Measurements from ENCODE around the gene ZMYND11. TPM values are rescaled to one million over a fixed set of nuclear protein-coding genes. Genes with fewer than 3 reads are reported as not detected.

The ZMYND11 gene
- total RNA-seq, 4 donors from 2014 or later, result 127 to 179 (median 154) TPM

DNA sequence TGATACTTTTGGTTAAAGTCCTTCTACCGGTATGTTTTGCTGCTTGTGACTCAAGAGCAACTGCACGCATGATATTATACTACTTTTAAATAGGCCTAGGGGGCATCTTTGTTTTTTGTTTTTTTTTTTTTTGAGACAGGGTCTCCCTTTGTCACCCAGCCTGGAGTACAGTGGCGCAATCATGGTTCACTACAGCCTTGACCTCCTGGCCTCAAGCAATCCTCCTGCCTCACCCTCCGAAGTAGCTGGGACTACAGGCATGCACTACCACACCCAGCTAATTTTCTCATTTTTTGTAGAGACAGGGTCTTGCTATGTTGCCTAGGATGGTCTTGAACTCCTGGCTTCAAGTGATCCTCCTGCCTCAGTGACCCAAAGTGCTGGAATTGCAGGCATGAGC lies 80.2 kb downstream of the ZMYND11 start:
- intact Hi-C loops (cut with DNase I), result no loop called here
- no peaks in the 10 kb centered on the region for H3K27me3 ChIP-seq
- no peak for TF ChIP-seq POLR2A (IDR thresholded peaks at IDR 0.05)
- TF ChIP-seq, protein P1, sequence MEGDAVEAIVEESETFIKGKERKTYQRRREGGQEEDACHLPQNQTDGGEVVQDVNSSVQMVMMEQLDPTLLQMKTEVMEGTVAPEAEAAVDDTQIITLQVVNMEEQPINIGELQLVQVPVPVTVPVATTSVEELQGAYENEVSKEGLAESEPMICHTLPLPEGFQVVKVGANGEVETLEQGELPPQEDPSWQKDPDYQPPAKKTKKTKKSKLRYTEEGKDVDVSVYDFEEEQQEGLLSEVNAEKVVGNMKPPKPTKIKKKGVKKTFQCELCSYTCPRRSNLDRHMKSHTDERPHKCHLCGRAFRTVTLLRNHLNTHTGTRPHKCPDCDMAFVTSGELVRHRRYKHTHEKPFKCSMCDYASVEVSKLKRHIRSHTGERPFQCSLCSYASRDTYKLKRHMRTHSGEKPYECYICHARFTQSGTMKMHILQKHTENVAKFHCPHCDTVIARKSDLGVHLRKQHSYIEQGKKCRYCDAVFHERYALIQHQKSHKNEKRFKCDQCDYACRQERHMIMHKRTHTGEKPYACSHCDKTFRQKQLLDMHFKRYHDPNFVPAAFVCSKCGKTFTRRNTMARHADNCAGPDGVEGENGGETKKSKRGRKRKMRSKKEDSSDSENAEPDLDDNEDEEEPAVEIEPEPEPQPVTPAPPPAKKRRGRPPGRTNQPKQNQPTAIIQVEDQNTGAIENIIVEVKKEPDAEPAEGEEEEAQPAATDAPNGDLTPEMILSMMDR (IDR thresholded peaks at IDR 0.05), result no peak
- no peak for DNase-seq
- no peak overlapping the region for H3K4me3 ChIP-seq (replicated peaks in 1 of 3)
- H3K36me3 ChIP-seq, result peaks cover 0 to 3% of the 10 kb centered on the region in 2 donors
- 96 to 98% methylated on average over 4 of the region's 4 CpGs for WGBS, 2 donors
- H3K4me1 ChIP-seq, result peaks cover 6% of the 10 kb centered on the region in 2 donors
- H3K9me3 ChIP-seq, result no peaks in the 10 kb centered on the region
- H3K27ac ChIP-seq, result no peak overlapping the region

DNA sequence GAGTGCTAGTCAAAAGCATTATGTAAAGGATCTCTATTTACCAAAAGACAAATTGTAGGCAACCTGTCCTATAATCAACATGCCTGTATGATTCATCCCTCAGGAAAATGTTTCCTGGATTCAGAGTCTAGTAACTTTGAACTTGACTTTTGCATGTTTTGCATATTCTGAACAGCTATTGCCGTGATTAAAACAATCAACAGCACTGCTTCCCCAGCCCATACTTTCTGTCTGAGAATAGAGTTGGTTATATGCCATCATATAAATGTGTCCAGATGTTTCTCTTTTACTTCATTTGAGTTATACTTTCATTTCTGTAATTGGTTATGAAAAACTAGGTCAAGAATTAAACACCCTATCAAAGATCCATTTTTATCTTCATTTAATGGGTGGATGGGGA lies 83.5 kb downstream of the ZMYND11 start:
- TF ChIP-seq, protein P1 (IDR thresholded peaks at IDR 0.05), result no peak
- no peak for TF ChIP-seq POLR2A (IDR thresholded peaks at IDR 0.05)
- 75 to 87% methylated on average over 1 of the region's 1 CpG for WGBS, 2 donors
- intact Hi-C loops (cut with DNase I), result no loop called here
- DNase-seq, result no peak
- H3K27me3 ChIP-seq, result no peaks in the 10 kb centered on the region
- peaks cover 12 to 14% of the 10 kb centered on the region in 2 donors for H3K4me1 ChIP-seq
- H3K36me3 ChIP-seq, result no peaks in the 10 kb centered on the region
- H3K9me3 ChIP-seq, result no peaks in the 10 kb centered on the region
- no peak overlapping the region for H3K4me3 ChIP-seq (replicated peaks in 1 of 3)
- no peak overlapping the region for H3K27ac ChIP-seq

DNA sequence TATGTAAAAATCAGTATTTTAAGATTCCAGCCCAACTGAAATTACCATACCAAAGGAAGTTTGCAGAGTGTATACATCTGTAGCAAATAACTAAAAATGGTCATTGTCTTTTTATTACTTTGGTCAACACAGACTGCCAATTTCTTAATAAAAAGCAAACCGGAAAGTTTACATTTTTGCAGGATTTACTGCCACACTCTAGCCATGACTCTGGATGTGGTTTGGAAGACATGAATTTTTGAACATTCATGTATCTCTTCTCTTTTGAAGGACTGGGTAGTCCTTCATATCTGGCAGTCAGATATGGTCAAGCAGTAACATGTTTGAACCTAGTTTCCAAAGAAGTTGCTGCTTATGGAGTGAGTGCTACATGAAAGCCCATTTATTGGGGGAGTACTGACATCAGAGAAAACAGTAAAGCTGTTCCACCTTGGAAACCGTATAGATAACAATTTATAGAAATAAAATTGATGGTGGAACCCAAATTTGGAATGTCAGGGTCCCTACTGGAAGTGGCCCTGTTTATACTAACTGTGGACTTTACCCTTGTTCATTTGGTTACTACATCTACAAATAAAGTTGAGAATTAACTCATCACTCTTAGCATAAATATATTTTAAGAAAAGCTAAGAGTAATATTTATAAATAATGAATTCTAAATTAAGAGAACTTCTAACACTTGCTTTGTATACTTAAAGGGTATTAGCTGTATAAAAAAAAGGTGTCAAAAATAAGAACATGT lies 84.6 kb downstream of the ZMYND11 start:
- Histone ChIP-seq H3K9me3 (no peaks in the 10 kb centered on the region), H3K4me1 (peaks cover 12 to 14% of the 10 kb centered on the region in 2 donors), H3K36me3 (no peaks in the 10 kb centered on the region), H3K27ac (no peak overlapping the region), H3K27me3 (no peaks in the 10 kb centered on the region), H3K4me3 (replicated peaks in 1 of 3) (no peak overlapping the region)
- intact Hi-C loops (cut with DNase I), result no loop called here
- TF ChIP-seq, protein P1 (IDR thresholded peaks at IDR 0.05), result no peak
- no peak for TF ChIP-seq POLR2A (IDR thresholded peaks at IDR 0.05)
- no peak for DNase-seq
- WGBS, 2 donors, result 88 to 94% methylated on average over 2 of the region's 2 CpGs

DNA sequence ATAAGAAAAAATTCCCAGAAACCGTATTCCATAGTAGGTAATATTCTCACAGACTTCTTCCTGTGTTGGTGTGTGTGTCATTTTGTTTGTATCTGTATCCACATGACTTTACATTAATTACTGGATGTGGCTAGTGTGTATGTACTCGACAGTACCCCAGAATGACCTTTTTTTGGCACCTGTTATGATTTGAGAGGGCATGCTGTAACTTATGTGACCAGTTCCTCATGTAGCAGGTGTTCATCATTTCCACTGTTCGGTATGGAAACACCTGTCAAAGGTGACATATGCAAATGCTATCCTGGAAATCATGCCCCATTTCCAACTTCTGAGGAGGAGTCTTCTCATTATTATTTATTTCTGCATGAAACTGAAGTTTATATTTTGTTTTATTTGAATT lies 89.3 kb downstream of the ZMYND11 start:
- H3K27ac ChIP-seq, result no peak overlapping the region
- 87 to 88% methylated on average over 3 of the region's 3 CpGs for WGBS, 2 donors
- H3K4me1 ChIP-seq, result peaks cover 6 to 11% of the 10 kb centered on the region in 2 donors
- no peaks in the 10 kb centered on the region for H3K9me3 ChIP-seq
- no peak for DNase-seq
- no peaks in the 10 kb centered on the region for H3K36me3 ChIP-seq
- H3K4me3 ChIP-seq (replicated peaks in 1 of 3), result no peak overlapping the region
- H3K27me3 ChIP-seq, result no peaks in the 10 kb centered on the region
- intact Hi-C loops (cut with DNase I), result no loop called here
- TF ChIP-seq, protein P1 (IDR thresholded peaks at IDR 0.05), result no peak
- no peak for TF ChIP-seq POLR2A (IDR thresholded peaks at IDR 0.05)

DNA sequence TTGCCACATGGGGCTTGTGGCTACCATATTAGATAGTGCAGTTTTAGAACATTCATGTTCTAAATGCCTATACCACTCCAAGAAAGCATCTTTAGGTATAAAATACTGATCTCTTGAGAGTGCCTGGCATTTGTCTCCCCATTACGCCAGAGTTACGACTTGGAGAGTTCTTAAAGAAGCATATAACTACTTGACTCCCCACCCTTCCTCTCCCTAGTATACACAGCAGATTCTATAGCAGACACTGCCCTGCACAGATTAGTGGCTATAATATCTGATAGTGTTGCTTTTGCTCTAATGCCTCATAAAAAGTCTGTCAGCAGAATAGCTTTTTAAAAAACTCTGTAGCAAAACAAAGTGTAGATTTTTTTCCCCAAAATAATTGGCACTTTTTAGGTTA lies 90.8 kb downstream of the ZMYND11 start:
- Histone ChIP-seq H3K4me1 (peaks cover 2 to 10% of the 10 kb centered on the region in 2 donors), H3K27me3 (no peaks in the 10 kb centered on the region), H3K27ac (no peak overlapping the region), H3K4me3 (replicated peaks in 1 of 3) (no peak overlapping the region), H3K9me3 (no peaks in the 10 kb centered on the region), H3K36me3 (no peaks in the 10 kb centered on the region)
- TF ChIP-seq, protein P1 (IDR thresholded peaks at IDR 0.05), result no peak
- TF ChIP-seq POLR2A (IDR thresholded peaks at IDR 0.05), result no peak
- intact Hi-C loops (cut with DNase I), result no loop called here
- 71 to 95% methylated on average over 2 of the region's 2 CpGs for WGBS, 2 donors
- no peak for DNase-seq
